ENCODE results near the gene CTSW.

The CTSW gene

DNA sequence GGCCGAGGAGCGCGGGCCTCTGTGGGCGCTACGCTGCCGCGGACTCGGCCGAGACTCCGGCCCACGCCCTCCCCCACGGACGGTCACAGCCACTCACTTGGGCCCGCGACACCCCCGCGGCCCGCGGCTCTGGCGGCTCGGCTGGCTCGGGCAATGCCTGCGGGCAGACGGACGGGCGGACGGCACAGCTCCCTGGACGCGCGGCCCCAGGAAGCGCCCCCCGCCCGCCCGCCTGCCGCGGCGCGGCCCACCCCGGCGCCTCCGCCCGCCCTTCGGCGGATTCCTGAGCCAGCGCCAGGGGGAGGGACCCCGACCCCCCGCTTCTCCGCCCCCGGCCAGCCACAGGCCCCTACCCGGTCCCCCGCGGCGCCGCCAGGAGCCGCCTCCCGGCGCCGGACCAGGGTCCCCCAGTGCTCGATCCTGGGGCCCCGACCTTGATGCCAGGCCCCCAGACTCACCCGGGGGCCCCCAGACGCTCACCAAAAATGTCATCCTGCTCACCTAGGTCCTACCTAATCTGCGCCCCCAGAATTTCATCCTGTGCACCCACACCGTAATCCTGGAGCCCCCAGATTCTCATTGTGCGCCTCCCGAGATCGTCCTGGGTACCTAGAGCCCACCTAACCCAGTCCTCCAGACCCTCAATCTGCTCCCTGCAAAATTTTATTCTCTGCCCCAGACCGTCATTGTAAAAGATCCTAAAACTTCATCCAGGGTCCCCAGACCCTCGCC lies 6.9 kb upstream of the CTSW start, which contains the start of gene EFEMP2:
TSS of gene EFEMP2 (minus strand) at position 215 of the 732 bp plus-strand sequence. CDS start 446 bp downstream, outside the sequence.
- TF ChIP-seq, protein P1, sequence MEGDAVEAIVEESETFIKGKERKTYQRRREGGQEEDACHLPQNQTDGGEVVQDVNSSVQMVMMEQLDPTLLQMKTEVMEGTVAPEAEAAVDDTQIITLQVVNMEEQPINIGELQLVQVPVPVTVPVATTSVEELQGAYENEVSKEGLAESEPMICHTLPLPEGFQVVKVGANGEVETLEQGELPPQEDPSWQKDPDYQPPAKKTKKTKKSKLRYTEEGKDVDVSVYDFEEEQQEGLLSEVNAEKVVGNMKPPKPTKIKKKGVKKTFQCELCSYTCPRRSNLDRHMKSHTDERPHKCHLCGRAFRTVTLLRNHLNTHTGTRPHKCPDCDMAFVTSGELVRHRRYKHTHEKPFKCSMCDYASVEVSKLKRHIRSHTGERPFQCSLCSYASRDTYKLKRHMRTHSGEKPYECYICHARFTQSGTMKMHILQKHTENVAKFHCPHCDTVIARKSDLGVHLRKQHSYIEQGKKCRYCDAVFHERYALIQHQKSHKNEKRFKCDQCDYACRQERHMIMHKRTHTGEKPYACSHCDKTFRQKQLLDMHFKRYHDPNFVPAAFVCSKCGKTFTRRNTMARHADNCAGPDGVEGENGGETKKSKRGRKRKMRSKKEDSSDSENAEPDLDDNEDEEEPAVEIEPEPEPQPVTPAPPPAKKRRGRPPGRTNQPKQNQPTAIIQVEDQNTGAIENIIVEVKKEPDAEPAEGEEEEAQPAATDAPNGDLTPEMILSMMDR (conservative IDR thresholded peaks at IDR 0.05; ENCODE audit: control insufficient read depth, insufficient read depth, low read depth, low read length): no peak
- peak within 1 kb of the TSS; percentile 69 for H3K4me3 ChIP-seq (ENCODE audit: control insufficient read depth, low read depth, low read length)
- DNase-seq (ENCODE audit: low read depth): no peak

DNA sequence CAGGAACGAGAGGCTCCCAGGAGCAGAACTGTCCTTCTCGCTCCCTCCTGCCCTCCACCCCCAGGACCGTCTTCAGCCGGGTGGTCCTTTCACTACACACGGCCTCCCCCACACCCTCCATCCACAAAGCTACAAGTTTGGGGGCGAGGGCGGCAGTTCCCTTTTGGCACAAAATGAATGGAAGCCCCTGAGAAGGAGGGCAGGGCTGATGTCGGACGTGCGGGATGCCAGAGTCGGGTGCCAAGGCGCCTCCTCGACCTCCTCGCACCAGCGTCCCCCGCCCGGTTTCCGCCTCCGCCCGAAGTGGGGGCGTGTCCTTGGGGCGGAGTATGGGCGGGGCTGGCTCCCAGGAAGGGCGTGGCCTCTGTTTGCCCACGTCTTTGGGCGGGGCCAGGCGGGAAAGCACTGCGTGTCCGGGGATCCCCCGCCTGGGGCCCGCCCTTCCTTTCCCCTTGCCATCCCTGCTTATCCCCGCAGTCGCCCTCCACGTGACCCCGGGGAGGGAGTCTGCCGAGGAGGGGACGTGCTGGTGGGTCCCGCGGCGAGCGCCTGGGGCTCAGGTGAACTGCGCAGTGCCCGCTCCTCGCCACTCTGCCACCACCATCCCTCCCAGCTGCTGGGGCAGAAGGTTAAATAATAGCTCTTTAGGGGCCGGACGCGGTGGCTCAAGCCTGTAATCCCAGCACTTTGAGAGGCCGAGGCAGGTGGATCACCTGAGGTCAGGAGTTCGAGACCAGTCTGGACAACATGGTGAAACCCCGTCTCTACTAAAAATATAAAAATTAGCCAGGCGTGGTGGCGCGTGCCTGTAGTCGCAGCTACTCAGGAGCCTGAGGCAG lies 6.1 kb upstream of the CTSW start:
- peak overlapping the region; percentile 69 for H3K4me3 ChIP-seq (ENCODE audit: control insufficient read depth, low read depth, low read length)
- DNase-seq (ENCODE audit: low read depth): peak; percentile 88
- TF ChIP-seq, protein P1 (conservative IDR thresholded peaks at IDR 0.05; ENCODE audit: control insufficient read depth, insufficient read depth, low read depth, low read length): no peak

DNA sequence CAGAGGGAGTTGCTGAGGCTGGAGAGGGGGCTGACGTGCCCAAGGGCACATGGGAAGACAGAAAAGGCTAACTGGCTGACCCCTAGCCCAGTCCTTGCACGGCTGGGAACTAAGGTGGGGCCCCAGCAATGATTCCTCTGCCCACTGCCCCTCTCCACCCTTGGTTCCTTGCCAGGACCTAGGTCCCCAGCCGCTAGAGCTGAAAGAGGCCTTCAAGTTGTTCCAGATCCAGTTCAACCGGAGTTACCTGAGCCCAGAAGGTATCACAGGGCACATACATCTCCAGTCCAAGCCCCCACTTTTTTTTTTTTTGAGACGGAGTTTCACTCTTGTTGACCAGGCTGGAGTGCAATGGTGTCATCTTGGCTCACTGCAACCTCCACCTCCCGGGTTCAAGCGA lies 390 bp downstream of the CTSW start:
- TF ChIP-seq, protein P1 (conservative IDR thresholded peaks at IDR 0.05; ENCODE audit: control insufficient read depth, insufficient read depth, low read depth, low read length): no peak
- no peak for DNase-seq (ENCODE audit: low read depth)
- H3K4me3 ChIP-seq (ENCODE audit: control insufficient read depth, low read depth, low read length): no peak overlapping the region

DNA sequence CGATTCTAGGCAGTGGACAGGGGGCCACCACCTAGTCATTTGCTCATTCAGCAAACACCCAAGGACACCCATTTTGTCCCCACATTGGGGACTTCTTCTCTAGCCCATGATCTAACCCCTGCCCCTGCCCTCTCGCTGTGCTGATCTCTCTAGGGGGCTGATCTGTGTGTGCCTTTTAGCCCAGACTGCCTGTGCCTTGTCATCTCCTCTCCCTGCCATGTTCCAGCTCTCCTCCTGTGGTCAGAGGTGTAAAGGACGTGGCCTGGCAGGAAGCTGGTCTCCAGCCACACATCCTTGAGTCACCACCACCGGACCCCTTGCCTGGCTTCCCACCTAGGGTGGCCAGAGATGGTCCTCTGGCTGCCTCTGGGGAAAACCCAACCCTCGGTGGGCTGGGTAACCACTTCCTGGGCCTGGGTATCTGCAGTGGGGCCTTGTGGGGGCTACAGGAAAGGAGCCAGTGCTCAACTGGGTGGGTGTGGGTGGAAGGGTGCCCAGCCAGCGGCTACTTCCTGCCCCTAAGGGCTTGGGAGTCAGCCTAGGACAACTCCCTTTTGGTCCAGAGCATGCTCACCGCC lies 1.3 kb downstream of the CTSW start:
- no peak for DNase-seq (ENCODE audit: low read depth)
- no peak overlapping the region for H3K4me3 ChIP-seq (ENCODE audit: control insufficient read depth, low read depth, low read length)
- TF ChIP-seq, protein P1 (conservative IDR thresholded peaks at IDR 0.05; ENCODE audit: control insufficient read depth, insufficient read depth, low read depth, low read length): no peak

DNA sequence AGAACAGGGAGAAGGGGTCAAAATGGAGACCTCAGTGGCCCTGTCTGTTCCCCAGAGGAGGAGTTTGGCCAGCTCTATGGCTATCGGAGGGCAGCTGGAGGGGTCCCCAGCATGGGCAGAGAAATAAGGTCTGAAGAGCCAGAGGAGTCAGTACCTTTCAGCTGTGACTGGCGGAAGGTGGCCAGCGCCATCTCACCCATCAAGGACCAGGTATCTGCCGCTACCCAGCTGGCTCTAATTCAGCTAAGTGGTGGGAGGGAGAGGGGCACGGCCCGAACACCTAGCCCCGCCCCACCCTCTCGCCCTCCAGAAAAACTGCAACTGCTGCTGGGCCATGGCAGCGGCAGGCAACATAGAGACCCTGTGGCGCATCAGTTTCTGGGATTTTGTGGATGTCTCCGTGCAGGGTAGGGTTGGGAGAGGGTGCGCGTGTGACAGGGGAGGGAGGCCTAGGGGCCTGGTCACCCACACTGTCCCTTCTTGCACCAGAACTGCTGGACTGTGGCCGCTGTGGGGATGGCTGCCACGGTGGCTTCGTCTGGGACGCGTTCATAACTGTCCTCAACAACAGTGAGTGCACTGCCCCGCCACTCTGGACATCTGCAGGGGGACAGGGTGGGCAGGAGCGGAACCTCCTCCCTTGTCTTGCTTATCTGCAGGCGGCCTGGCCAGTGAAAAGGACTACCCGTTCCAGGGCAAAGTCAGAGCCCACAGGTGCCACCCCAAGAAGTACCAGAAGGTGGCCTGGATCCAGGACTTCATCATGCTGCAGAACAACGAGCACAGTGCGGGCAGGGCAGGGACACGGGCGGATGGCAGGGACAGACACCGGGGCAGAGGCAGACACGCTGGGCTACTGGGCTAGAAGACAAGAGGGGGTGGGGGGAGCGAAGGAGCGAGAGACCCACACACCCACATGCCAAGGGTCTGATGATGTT lies 2.8 kb downstream of the CTSW start:
- DNase-seq (ENCODE audit: low read depth): no peak
- TF ChIP-seq, protein P1 (conservative IDR thresholded peaks at IDR 0.05; ENCODE audit: control insufficient read depth, insufficient read depth, low read depth, low read length): no peak
- no peak overlapping the region for H3K4me3 ChIP-seq (ENCODE audit: control insufficient read depth, low read depth, low read length)
